Keratinocyte (primary cell): ENCODE results near the gene ADD2.

ENCODE experiments used
- CTCF ChIP-seq, 3 experiments: IDR thresholded peaks in 1 of 3; conservative IDR thresholded peaks in 1 of 3; optimal IDR thresholded peaks in 1 of 3; 2 replicates in 2 of 3; 3 replicates in 1 of 3; pipeline versions ENCODE3 to v1.5.1; 2011; ENCODE audit warnings: low read length in 3 of 3, mild to moderate bottlenecking in 3 of 3, moderate library complexity in 2 of 3, control low read depth in 1 of 3, inconsistent platforms in 1 of 3; ENCODE audit not compliant: insufficient read depth in 2 of 3; ENCODE audit errors: extremely low read depth in 1 of 3
- EZH2 ChIP-seq: IDR thresholded peaks from one replicate; pipeline ENCODE4 v1.6.1; 2012; ENCODE audit warnings: inconsistent platforms, mild to moderate bottlenecking, low read length, moderate library complexity

GRCh38 chr2:70720124-70720523 is 47.9 kb downstream of the ADD2 start:
- TF ChIP-seq CTCF (optimal IDR thresholded peaks at IDR 0.05 in 1 of 3, IDR thresholded peaks at IDR 0.05 in 1 of 3, conservative IDR thresholded peaks at IDR 0.05 in 1 of 3; ENCODE audit: extremely low read depth in 1 of 3, insufficient read depth in 2 of 3, low read length in 3 of 3) (no peak), EZH2 (no peak)
